Neural cell (in vitro differentiated cells): ENCODE results near the gene SH3PXD2B. TPM values are rescaled to one million over a fixed set of nuclear protein-coding genes. Genes with fewer than 3 reads are reported as not detected.

ENCODE experiments used
- H2AFZ ChIP-seq: fragments of 200-600, 300-800 bp; sonication (generic), shearing (Covaris generic); 2 replicates; pipeline ENCODE4 v1.6.0; 2014; ENCODE audit warnings: low read depth, mild to moderate bottlenecking, antibody characterized with exemption, low read length, moderate library complexity
- H3F3A ChIP-seq: fragments of 200-600 bp; shearing (Covaris generic); 2 replicates; pipeline ENCODE4 v1.6.1; 2016; ENCODE audit warnings: mild to moderate bottlenecking, moderate library complexity, mixed read lengths, antibody characterized with exemption, low read length; ENCODE audit not compliant: insufficient read depth, poor library complexity, severe bottlenecking
- H3K27ac ChIP-seq: fragments of 200-600, 300-800 bp; sonication (generic), shearing (Covaris generic); 2 replicates; pipeline ENCODE4 v1.5.1; 2014; ENCODE audit warnings: mild to moderate bottlenecking, low read length, moderate library complexity
- H3K27me3 ChIP-seq: fragments of 300-800, 200-600 bp; sonication (generic), shearing (Covaris generic); 2 replicates; pipeline ENCODE4 v1.6.0; 2014; ENCODE audit warnings: mild to moderate bottlenecking, low read depth, low read length, moderate library complexity; ENCODE audit not compliant: insufficient read depth
- H3K36me3 ChIP-seq: fragments of 300-800, 200-600 bp; sonication (generic), shearing (Covaris generic); 2 replicates; pipeline ENCODE4 v1.5.1; 2014; ENCODE audit warnings: mild to moderate bottlenecking, antibody characterized with exemption, low read length, moderate library complexity; ENCODE audit not compliant: insufficient read depth
- H3K4me2 ChIP-seq: fragments of 300-800, 200-600 bp; sonication (generic), shearing (Covaris generic); 2 replicates; pipeline ENCODE4 v1.6.0; 2014; ENCODE audit warnings: mild to moderate bottlenecking, low read length
- H3K4me3 ChIP-seq: fragments of 300-800, 200-600 bp; sonication (generic), shearing (Covaris generic); 2 replicates; pipeline ENCODE4 v1.5.1; 2014; ENCODE audit warnings: mild to moderate bottlenecking, low read length, moderate library complexity
- H3K79me2 ChIP-seq: fragments of 200-600 bp; shearing (Covaris generic); replicated peaks from 2 replicates; pipeline ENCODE4 v1.6.0; 2014; ENCODE audit warnings: mild to moderate bottlenecking, low read length, moderate library complexity; ENCODE audit not compliant: insufficient read depth
- H3K9ac ChIP-seq: fragments of 300-800, 200-600 bp; sonication (generic), shearing (Covaris generic); 2 replicates; pipeline ENCODE4 v1.6.1; 2016; ENCODE audit warnings: mild to moderate bottlenecking, low read length, mixed read lengths
- H3K9me2 ChIP-seq: fragments of 200-600 bp; shearing (Covaris generic); 2 replicates; pipeline ENCODE4 v1.6.1; 2016; ENCODE audit warnings: mild to moderate bottlenecking, low read length, mixed read lengths; ENCODE audit not compliant: insufficient read depth
- H3K9me3 ChIP-seq: fragments of 200-600, 300-800 bp; sonication (generic), shearing (Covaris generic); 2 replicates; pipeline ENCODE4 v1.6.1; 2016; ENCODE audit warnings: mild to moderate bottlenecking, mixed run types, low read length, moderate library complexity, mixed read lengths
- H4K20me1 ChIP-seq: fragments of 200-600 bp; shearing (Covaris generic); 2 replicates; pipeline ENCODE4 v1.6.1; 2016; ENCODE audit warnings: mild to moderate bottlenecking, mixed run types; ENCODE audit not compliant: insufficient read depth
- EP300 ChIP-seq: fragments of 450-650 bp; conservative IDR thresholded peaks from 2 replicates; pipeline ENCODE4 v1.6.1; 2014; ENCODE audit warnings: antibody characterized with exemption, mild to moderate bottlenecking, moderate library complexity; ENCODE audit not compliant: poor library complexity, severe bottlenecking
- EZH2 ChIP-seq: fragments of 200-600, 300-800 bp; shearing (Covaris generic), sonication (generic); IDR thresholded peaks from 2 replicates; pipeline ENCODE4 v1.6.1; 2014; ENCODE audit warnings: antibody characterized with exemption, low read length, borderline replicate concordance, mild to moderate bottlenecking; ENCODE audit not compliant: insufficient read depth, poor library complexity, severe bottlenecking
- MXI1 ChIP-seq: fragments of 450-650 bp; conservative IDR thresholded peaks from 2 replicates; pipeline ENCODE4 v1.6.1; 2014; ENCODE audit warnings: antibody characterized with exemption, mild to moderate bottlenecking; ENCODE audit not compliant: poor library complexity, severe bottlenecking
- POLR2AphosphoS5 ChIP-seq: IDR thresholded peaks from 2 replicates; pipeline ENCODE4 v1.6.1; 2012
- RAD21 ChIP-seq: fragments of 450-650 bp; conservative IDR thresholded peaks from 2 replicates; pipeline ENCODE4 v1.6.1; 2014; ENCODE audit warnings: antibody characterized with exemption, mild to moderate bottlenecking, moderate library complexity
- SMC3 ChIP-seq: fragments of 450-650 bp; conservative IDR thresholded peaks from 2 replicates; pipeline ENCODE4 v1.6.1; 2014; ENCODE audit warnings: antibody characterized with exemption, mild to moderate bottlenecking, moderate library complexity; ENCODE audit not compliant: poor library complexity
- TAF1 ChIP-seq: IDR thresholded peaks from 2 replicates; pipeline ENCODE4 v1.6.1; 2012; ENCODE audit warnings: low read depth
- polyA plus RNA-seq: library from polyadenylated mRNA; depleted of rRNA; stranded (reverse); fragments of >200 nt; gene quantifications from 2 replicates; pipeline ENCODE4 v1.2.3, GENCODE V29; 2014
- TF ChIP-seq, protein P1 (sequence below): fragments of 450-650 bp; IDR thresholded peaks from 2 replicates; pipeline ENCODE4 v1.5.1; 2014; ENCODE audit warnings: antibody characterized with exemption, mild to moderate bottlenecking, moderate library complexity; ENCODE audit not compliant: poor library complexity, severe bottlenecking
- TF ChIP-seq, protein P2 (sequence below): IDR thresholded peaks from 2 replicates; pipeline ENCODE4 v1.6.1; 2012; ENCODE audit warnings: borderline replicate concordance

SH3PXD2B gene
- polyA plus RNA-seq, 1 donor from 2014 or later = 11.7 TPM

DNA sequence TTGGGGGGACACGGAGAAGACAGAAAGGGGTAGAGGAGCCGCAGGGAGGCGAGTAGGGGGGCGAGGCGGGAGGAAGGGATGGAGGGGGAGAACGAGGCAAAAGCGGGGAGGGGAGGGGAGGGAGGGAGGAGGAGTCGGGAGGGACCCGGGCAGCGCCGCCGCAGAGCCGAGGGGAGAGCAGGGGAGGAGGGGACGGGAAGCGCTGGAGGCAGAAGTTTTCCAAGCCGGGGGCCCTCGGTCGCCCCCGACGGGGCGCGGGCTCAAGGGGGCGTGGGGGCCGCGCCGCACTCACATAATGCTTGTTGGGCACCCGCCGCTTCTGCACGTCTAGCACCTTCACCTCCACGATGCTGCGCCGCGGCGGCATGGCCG lies 353 bp downstream of the SH3PXD2B start:
- peaks cover 38% of the 10 kb centered on the region for H3K79me2 ChIP-seq
- TF ChIP-seq RAD21 = peak; percentile 10
- peak; percentile 80 for TF ChIP-seq MXI1
- TF ChIP-seq POLR2AphosphoS5 = peak; percentile 19
- TF ChIP-seq, protein P1, sequence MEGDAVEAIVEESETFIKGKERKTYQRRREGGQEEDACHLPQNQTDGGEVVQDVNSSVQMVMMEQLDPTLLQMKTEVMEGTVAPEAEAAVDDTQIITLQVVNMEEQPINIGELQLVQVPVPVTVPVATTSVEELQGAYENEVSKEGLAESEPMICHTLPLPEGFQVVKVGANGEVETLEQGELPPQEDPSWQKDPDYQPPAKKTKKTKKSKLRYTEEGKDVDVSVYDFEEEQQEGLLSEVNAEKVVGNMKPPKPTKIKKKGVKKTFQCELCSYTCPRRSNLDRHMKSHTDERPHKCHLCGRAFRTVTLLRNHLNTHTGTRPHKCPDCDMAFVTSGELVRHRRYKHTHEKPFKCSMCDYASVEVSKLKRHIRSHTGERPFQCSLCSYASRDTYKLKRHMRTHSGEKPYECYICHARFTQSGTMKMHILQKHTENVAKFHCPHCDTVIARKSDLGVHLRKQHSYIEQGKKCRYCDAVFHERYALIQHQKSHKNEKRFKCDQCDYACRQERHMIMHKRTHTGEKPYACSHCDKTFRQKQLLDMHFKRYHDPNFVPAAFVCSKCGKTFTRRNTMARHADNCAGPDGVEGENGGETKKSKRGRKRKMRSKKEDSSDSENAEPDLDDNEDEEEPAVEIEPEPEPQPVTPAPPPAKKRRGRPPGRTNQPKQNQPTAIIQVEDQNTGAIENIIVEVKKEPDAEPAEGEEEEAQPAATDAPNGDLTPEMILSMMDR = no peak

DNA sequence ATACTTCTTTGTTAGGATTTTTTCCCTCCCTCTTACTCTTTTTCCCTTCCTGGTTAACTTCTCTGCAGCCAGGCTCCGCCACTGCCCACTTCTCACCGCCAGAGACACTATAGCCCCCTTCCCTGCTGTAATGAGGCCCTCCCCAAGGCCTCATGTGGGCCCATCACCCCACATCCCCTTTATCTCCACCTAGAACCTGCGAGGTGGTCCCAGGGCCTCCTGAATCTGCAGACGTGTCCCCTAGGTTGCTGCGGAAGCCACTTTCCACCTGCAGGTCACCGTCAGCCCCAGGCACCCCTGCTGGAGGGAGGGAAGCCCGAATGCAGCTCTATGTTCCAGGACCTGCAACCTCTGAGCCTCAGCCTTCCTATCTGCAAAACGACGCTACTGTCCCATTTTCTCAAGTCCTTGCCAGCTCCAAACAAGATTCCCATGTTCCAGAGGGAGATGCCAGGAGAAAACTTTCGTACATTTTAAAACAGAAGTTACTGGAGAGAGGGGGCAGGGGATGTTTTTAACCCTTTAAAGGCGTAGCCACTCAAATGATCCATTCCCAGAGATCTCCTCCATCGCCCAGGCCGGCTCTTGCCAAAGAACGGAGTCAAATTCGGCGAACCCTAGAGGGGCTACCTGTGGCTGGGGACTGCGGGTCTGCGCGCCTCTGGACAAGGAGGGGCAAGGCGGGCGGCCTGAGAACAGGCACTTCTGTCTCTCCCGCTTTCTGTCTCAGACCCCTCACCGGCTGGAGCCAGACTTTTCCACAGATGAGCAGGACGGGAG lies 929 bp downstream of the SH3PXD2B start:
- peaks cover 42% of the 10 kb centered on the region for H3K79me2 ChIP-seq
- peak overlapping the region; percentile 58 for H3K4me2 ChIP-seq
- no peaks in the 10 kb centered on the region for H3F3A ChIP-seq
- H3K9me3 ChIP-seq = no peaks in the 10 kb centered on the region
- peak overlapping the region; percentile 77 for H2AFZ ChIP-seq
- no peaks in the 10 kb centered on the region for H3K36me3 ChIP-seq
- no peaks in the 10 kb centered on the region for H3K27me3 ChIP-seq
- H4K20me1 ChIP-seq = no peaks in the 10 kb centered on the region
- H3K27ac ChIP-seq = peak overlapping the region; percentile 75
- peak overlapping the region; percentile 83 for H3K9ac ChIP-seq
- peak overlapping the region; percentile 76 for H3K4me3 ChIP-seq
- H3K9me2 ChIP-seq = no peaks in the 10 kb centered on the region
- TF ChIP-seq, protein P2, sequence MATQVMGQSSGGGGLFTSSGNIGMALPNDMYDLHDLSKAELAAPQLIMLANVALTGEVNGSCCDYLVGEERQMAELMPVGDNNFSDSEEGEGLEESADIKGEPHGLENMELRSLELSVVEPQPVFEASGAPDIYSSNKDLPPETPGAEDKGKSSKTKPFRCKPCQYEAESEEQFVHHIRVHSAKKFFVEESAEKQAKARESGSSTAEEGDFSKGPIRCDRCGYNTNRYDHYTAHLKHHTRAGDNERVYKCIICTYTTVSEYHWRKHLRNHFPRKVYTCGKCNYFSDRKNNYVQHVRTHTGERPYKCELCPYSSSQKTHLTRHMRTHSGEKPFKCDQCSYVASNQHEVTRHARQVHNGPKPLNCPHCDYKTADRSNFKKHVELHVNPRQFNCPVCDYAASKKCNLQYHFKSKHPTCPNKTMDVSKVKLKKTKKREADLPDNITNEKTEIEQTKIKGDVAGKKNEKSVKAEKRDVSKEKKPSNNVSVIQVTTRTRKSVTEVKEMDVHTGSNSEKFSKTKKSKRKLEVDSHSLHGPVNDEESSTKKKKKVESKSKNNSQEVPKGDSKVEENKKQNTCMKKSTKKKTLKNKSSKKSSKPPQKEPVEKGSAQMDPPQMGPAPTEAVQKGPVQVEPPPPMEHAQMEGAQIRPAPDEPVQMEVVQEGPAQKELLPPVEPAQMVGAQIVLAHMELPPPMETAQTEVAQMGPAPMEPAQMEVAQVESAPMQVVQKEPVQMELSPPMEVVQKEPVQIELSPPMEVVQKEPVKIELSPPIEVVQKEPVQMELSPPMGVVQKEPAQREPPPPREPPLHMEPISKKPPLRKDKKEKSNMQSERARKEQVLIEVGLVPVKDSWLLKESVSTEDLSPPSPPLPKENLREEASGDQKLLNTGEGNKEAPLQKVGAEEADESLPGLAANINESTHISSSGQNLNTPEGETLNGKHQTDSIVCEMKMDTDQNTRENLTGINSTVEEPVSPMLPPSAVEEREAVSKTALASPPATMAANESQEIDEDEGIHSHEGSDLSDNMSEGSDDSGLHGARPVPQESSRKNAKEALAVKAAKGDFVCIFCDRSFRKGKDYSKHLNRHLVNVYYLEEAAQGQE = peak; percentile 59
- TF ChIP-seq MXI1 = peak; percentile 34
- TF ChIP-seq POLR2AphosphoS5 = peak; percentile 55
- TF ChIP-seq EP300 = peak; percentile 30
- TF ChIP-seq SMC3 = peak; percentile 45
- TF ChIP-seq, protein P1 = peak; percentile 77
- TF ChIP-seq EZH2 = no peak
- TF ChIP-seq TAF1 = peak; percentile 72
- TF ChIP-seq RAD21 = peak; percentile 43

More for the DNA sequence above, 353 bp downstream of the SH3PXD2B start:
- H3K36me3 ChIP-seq = no peaks in the 10 kb centered on the region
- H3K9ac ChIP-seq = peak overlapping the region; percentile 83
- H3K9me2 ChIP-seq = no peaks in the 10 kb centered on the region
- H2AFZ ChIP-seq = peak overlapping the region; percentile 77
- H3K9me3 ChIP-seq = no peaks in the 10 kb centered on the region
- H3K4me3 ChIP-seq = peak overlapping the region; percentile 76
- peak overlapping the region; percentile 75 for H3K27ac ChIP-seq
- H3K4me2 ChIP-seq = peak overlapping the region; percentile 58
- no peaks in the 10 kb centered on the region for H4K20me1 ChIP-seq
- H3F3A ChIP-seq = no peaks in the 10 kb centered on the region
- H3K27me3 ChIP-seq = no peaks in the 10 kb centered on the region
